HG03432 (cell line): Measurements from ENCODE around the gene GRID2.

ENCODE experiments used
- ATAC-seq: cut with Tn5 transposase; IDR thresholded peaks from one replicate; pipeline ENCODE4 v1.9.1; 2021; ENCODE audit warnings: mild to moderate bottlenecking, moderate library complexity; ENCODE audit not compliant: unreplicated experiment

GRID2 gene

GRCh38 chr4:93179044-93179443 lies 875.3 kb downstream of the GRID2 start:
- no peak for ATAC-seq

- no peak for ATAC-seq
Measured at GRCh38 chr4:93182722-93183121, 879.0 kb downstream of the GRID2 start.

GRCh38 chr4:93183576-93183975 lies 879.8 kb downstream of the GRID2 start:
- no peak for ATAC-seq

GRCh38 chr4:93184053-93184452 lies 880.3 kb downstream of the GRID2 start:
- no peak for ATAC-seq

GRCh38 chr4:93186846-93187245 lies 883.1 kb downstream of the GRID2 start:
- no peak for ATAC-seq

- ATAC-seq, result no peak
Measured at GRCh38 chr4:93187466-93187865, 883.7 kb downstream of the GRID2 start.

- ATAC-seq, result no peak
Measured at GRCh38 chr4:93187892-93188291, 884.1 kb downstream of the GRID2 start.

GRCh38 chr4:93199492-93199891 lies 895.7 kb downstream of the GRID2 start:
- ATAC-seq, result peak; percentile 69

- no peak for ATAC-seq
Measured at GRCh38 chr4:93201471-93202096, 897.8 kb downstream of the GRID2 start.

- no peak for ATAC-seq
Measured at GRCh38 chr4:93203708-93204107, 899.9 kb downstream of the GRID2 start.

- no peak for ATAC-seq
Measured at GRCh38 chr4:93212250-93212649, 908.5 kb downstream of the GRID2 start.

- no peak for ATAC-seq
Measured at GRCh38 chr4:93216646-93217045, 912.9 kb downstream of the GRID2 start.

- ATAC-seq, result no peak
Measured at GRCh38 chr4:93217431-93217830, 913.7 kb downstream of the GRID2 start.

- no peak for ATAC-seq
Measured at GRCh38 chr4:93221771-93222170, 918.0 kb downstream of the GRID2 start.

GRCh38 chr4:93228021-93228420 lies 924.3 kb downstream of the GRID2 start:
- ATAC-seq, result no peak

GRCh38 chr4:93232883-93233282 lies 929.1 kb downstream of the GRID2 start:
- no peak for ATAC-seq

GRCh38 chr4:93237521-93237920 lies 933.8 kb downstream of the GRID2 start:
- no peak for ATAC-seq

GRCh38 chr4:93243262-93243661 lies 939.5 kb downstream of the GRID2 start:
- ATAC-seq, result no peak

GRCh38 chr4:93261207-93261606 lies 957.4 kb downstream of the GRID2 start:
- no peak for ATAC-seq

- no peak for ATAC-seq
Measured at GRCh38 chr4:93263166-93263565, 959.4 kb downstream of the GRID2 start.

- no peak for ATAC-seq
Measured at GRCh38 chr4:93267747-93268146, 964.0 kb downstream of the GRID2 start.

- ATAC-seq, result no peak
Measured at GRCh38 chr4:93285346-93285745, 981.6 kb downstream of the GRID2 start.

- no peak for ATAC-seq
Measured at GRCh38 chr4:93289241-93289640, 985.5 kb downstream of the GRID2 start.
